ENCODE measurements around the gene RALGPS2.

The RALGPS2 gene, protein sequence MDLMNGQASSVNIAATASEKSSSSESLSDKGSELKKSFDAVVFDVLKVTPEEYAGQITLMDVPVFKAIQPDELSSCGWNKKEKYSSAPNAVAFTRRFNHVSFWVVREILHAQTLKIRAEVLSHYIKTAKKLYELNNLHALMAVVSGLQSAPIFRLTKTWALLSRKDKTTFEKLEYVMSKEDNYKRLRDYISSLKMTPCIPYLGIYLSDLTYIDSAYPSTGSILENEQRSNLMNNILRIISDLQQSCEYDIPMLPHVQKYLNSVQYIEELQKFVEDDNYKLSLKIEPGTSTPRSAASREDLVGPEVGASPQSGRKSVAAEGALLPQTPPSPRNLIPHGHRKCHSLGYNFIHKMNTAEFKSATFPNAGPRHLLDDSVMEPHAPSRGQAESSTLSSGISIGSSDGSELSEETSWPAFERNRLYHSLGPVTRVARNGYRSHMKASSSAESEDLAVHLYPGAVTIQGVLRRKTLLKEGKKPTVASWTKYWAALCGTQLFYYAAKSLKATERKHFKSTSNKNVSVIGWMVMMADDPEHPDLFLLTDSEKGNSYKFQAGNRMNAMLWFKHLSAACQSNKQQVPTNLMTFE

GRCh38 chr1:178724728-178725465, at the start of gene RALGPS2:
Gene RALGPS2, plus strand, starts transcription at chr1:178725244. Its CDS starts 51,521 bp downstream, at chr1:178776765.
- DNase-seq: no peak

GRCh38 chr1:178679237-178679636, 45.8 kb upstream of the RALGPS2 start:
- no peak for DNase-seq

DNA sequence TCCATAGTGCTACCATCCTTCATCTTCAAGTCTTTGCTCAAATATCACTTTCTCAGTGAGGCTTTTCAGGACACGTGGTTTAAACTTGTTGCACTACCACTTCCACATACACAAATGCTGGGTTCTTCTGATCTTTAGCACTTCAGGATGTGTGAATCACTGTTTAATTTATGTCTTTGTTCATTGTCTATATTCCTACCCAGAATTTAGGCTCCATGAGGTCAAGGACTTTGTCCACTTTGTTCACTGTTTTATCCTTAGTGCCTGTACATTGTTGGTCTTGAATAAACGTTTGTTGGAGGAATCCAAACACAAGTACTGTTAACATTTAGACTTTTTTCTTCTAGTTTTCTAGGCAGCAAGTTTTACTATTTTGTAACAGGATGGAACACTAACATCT, 42.6 kb upstream of the RALGPS2 start:
- DNase-seq: no peak

- no peak for DNase-seq
These were observed 42.2 kb upstream of the RALGPS2 start for GRCh38 chr1:178682886-178683285.

GRCh38 chr1:178683291-178683690, 41.8 kb upstream of the RALGPS2 start:
- DNase-seq: no peak

GRCh38 chr1:178684111-178684510, 40.9 kb upstream of the RALGPS2 start:
- no peak for DNase-seq

GRCh38 chr1:178684542-178685000, 40.5 kb upstream of the RALGPS2 start:
- DNase-seq: no peak

DNA sequence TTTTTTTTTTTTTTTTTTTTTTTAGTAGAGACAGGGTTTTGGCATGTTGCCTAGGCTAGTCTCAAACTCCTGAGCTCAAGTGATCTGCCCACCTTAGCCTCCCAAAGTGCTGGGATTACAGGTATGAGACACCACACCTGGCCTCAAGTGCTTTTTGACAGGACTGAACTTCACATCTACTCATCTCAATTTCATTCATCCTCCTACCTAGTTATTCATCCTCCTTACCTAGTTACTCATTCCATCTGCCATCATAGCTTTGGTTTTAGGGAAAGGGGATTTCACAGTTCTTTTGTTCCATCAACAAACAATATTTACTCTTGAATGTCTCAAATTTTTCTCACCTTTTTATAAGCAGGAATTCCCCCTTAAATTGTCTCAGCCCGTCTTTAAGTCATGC, 38.6 kb upstream of the RALGPS2 start:
- DNase-seq: no peak

DNA sequence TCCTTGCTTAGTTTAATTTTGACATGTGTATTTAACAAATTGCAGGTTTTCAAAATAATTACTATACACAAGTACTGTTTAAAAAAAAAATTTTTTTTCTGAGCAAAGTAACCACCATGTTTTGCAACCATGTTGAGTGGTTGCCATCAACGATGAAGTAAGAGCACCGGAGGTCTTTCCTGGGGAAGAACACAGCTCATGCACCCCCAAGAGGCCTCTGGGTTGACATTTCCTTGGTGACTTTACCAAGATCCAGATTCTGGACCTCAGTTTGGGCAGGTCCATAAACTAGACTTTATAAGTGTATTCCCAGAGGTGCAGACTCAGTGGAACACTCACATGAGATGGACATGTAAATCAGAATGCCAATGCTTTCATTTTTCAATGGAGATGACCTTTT, 36.8 kb upstream of the RALGPS2 start:
- DNase-seq: no peak

DNA sequence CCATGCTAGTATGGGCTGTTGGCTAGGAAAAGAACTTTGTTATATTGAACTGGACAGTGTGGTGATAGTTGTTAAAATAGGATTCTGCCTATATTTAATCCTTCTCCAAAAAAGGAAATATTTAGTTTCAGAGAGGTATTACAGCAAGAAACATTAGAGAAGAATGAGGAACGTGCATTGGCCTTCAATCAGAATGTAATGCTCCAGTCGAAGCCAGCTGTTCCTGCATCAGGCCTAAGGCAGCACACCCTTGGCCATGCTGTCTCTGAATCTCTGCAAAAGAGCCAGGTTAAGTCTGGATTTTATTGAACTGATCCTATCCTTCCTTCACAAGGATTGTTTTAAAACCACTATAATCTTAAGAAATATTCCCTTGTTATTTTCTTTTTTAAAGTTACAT, 35.3 kb upstream of the RALGPS2 start:
- no peak for DNase-seq

GRCh38 chr1:178690496-178690895, 34.5 kb upstream of the RALGPS2 start:
- DNase-seq: no peak

- DNase-seq: no peak
These were observed 32.3 kb upstream of the RALGPS2 start for GRCh38 chr1:178692564-178693327.

GRCh38 chr1:178693366-178693765, 31.7 kb upstream of the RALGPS2 start:
- no peak for DNase-seq

DNA sequence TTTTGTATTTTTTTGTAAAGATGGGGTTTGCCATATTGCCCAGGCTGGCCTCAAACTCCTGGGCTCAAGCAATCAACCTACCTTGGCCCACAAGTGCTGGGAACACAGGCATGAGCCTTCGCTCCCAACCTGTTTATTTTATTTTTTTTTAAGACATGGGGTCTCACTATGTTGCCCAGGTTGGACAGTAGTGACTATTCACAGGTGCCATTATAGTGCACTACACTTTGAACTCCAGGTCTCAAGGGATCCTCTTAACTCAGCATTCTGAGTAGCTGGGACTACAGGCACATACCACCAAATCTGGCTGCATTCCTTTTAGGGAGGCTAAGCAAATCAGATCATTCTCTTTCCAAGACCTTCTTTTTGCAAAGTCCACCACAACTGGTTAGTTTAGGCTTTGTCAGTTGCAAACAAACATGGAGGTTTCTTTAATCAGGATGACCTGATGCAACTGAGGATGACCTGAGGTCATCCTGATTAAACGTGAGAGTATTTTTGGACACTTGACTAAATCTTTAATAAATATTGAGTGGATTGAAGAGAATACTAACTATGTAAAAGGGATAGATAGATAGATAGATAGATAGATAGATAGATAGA, 30.0 kb upstream of the RALGPS2 start:
- DNase-seq: no peak

DNA sequence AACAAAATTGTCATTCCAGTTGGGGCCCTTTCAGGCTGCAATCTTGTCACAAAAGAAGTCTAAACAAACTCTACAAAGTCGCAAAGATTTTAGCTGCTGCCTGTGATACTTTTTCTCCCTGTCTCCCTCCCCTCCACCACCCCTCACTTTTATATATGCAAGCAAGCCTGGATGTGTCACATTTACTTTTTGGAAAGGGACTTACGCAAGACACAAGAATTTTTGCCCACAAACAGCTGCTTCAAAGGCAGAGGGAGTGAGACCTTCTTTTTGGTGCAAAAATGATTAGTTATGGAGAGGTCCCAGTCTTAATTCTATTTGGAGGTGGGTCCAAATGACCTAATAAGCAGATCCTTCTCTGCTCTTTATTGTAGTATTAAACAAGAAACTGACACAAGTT, 22.9 kb upstream of the RALGPS2 start:
- no peak for DNase-seq

DNA sequence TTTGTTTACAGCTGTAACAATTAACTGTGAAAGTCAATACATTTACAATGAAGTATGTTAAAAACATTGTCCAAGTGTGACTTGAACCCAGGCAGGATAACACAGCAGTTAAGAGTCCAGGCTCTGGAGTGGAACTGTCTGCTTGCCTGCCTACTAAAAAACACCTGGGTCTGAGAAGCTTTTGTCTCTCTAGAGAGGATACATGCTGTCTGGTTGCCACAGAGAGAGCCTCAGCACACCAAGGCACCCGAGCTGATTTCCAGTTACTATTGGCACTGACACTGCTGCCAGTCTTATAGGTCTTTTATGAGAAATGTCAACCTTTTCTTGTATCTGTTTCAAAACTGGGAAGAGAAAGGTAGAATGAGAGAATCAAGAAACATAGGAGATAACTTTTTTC, 20.2 kb upstream of the RALGPS2 start:
- DNase-seq: no peak

GRCh38 chr1:178706432-178706831, 18.6 kb upstream of the RALGPS2 start:
- DNase-seq: no peak

GRCh38 chr1:178713259-178713658, 11.8 kb upstream of the RALGPS2 start:
- no peak for DNase-seq

- DNase-seq: no peak
These were observed 10.6 kb upstream of the RALGPS2 start for GRCh38 chr1:178714453-178714852.

DNA sequence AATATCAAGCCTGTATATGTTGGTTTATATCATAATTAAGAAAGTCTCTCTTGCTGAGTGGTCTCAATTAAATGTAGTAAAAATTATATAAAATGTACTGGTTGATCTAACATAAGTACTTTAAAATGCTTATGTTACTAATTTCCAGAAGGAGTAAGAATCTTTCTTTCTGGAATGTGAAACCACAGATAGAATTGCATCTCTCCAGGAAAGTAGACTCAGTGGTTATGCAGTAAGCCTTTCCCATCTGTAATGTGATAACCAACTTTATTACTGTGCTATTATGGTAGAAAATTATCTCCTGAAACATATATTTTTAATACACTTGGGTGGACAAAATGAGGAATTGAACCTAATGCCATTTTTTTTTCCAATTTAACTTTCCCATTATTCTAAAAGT, 8.9 kb upstream of the RALGPS2 start:
- DNase-seq: no peak

GRCh38 chr1:178718520-178718919, 6.5 kb upstream of the RALGPS2 start:
- no peak for DNase-seq

- no peak for DNase-seq
These were observed 1.5 kb upstream of the RALGPS2 start for GRCh38 chr1:178723546-178723945.

DNA sequence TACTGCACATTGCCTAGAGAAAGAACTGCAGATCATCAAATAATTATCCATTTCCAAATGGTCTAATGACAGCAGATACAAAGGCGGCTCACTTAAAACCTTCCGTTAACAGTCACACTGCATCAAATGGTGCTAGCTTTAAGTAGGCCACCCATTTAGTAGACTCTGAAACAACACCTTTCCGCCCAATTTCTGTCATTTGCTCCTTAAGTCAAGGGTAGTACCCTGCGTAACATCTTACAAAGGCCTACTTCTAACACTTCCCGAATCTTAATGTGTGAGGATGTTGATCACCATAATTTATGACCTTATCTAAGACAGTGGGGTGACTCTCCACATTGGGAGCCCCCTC, 692 bp upstream of the RALGPS2 start:
- no peak for DNase-seq

Measured in NCI-H446 treated with DMSO at 0.1 percent for 48 hours (cell line).